SH-SY5Y (cell line): ENCODE measurements around the gene SSBP3.

Experiments used
- GATA2 ChIP-seq: IDR thresholded peaks from 2 replicates; pipeline ENCODE4 v1.6.1; 2011; ENCODE audit warnings: mild to moderate bottlenecking, low read depth, low read length
- GATA3 ChIP-seq: IDR thresholded peaks from 2 replicates; pipeline ENCODE4 v1.6.1; 2011; ENCODE audit warnings: low read depth, mild to moderate bottlenecking, low read length, moderate library complexity

- no peak for TF ChIP-seq GATA2
- no peak for TF ChIP-seq GATA3
These were observed 177.5 kb downstream of the SSBP3 start for GRCh38 chr1:54228638-54229079.
